Activated CD4-positive, alpha-beta memory T cell treated with anti-CD3 and anti-CD28 coated beads for 36 hours (primary cell): Measurements from ENCODE around the gene FITM1. TPM values are rescaled to one million over a fixed set of nuclear protein-coding genes. Genes with fewer than 3 reads are reported as not detected.

ENCODE experiments used
- CTCF ChIA-PET: fragments of 350-600 bp; sonication (Branson Sonifier 250); formaldehyde crosslinking; loops from one replicate; lab custom pipeline; 2021; ENCODE audit warnings: antibody characterized with exemption, inconsistent platforms; lab: Charles Lee
- POLR2A ChIA-PET: fragments of 350-600 bp; sonication (Branson Sonifier 250); formaldehyde crosslinking; loops from one replicate; lab custom pipeline; 2021; ENCODE audit warnings: antibody characterized with exemption; lab: Charles Lee
- DNase-seq: peaks from one replicate; pipeline ENCODE4 v3.0.0-alpha.2; 2020
- H3K27ac Mint-ChIP-seq: one replicate; pipeline ENCODE4 v1.8.0; 2021; ENCODE audit warnings: mixed read lengths
- H3K27me3 Mint-ChIP-seq: one replicate; pipeline ENCODE4 v1.8.0; 2021; ENCODE audit warnings: mixed read lengths
- H3K36me3 Mint-ChIP-seq: one replicate; pipeline ENCODE4 v1.8.0; 2021; ENCODE audit warnings: mixed read lengths
- H3K4me1 Mint-ChIP-seq: one replicate; pipeline ENCODE4 v1.8.0; 2021; ENCODE audit warnings: low read depth, mixed read lengths
- H3K4me3 Mint-ChIP-seq: one replicate; pipeline ENCODE4 v1.8.0; 2021; ENCODE audit warnings: mild to moderate bottlenecking, mixed read lengths
- H3K9me3 Mint-ChIP-seq: one replicate; pipeline ENCODE4 v1.8.0; 2021; ENCODE audit warnings: mixed read lengths
- intact Hi-C: fragments of 100-400 bp; cut with micrococcal nuclease; formaldehyde crosslinking; loops from one replicate; pipeline ENCODE4 v1.15.1; 2023
- total RNA-seq, 2 experiments: library from RNA; stranded (reverse); gene quantifications; one replicate each; pipeline ENCODE4 v1.2.3, GENCODE V29; 2021

The FITM1 gene
- total RNA-seq, 2 experiments from 2014 or later = 0.86 TPM; not detected in 1

- Mint-ChIP-seq H3K36me3 (peaks cover 40% of the 10 kb centered on the region), H3K27ac (no peak overlapping the region), H3K9me3 (no peaks in the 10 kb centered on the region), H3K4me3 (no peak overlapping the region), H3K4me1 (peaks cover 11% of the 10 kb centered on the region), H3K27me3 (no peaks in the 10 kb centered on the region)
- POLR2A ChIA-PET = interaction anchor here (0.8 to 1.0 kb wide), 2 partner anchors 13 kb away, joined by 3 to 4 read pairs; no protein-coding TSS in a partner anchor
- CTCF ChIA-PET = no interaction called here
- DNase-seq = no peak
- intact Hi-C loops = no loop called here
Observed at GRCh38 chr14:24121210-24121609, 9.2 kb upstream of the FITM1 start.

- no peaks in the 10 kb centered on the region for H3K27me3 Mint-ChIP-seq
- peaks cover 33% of the 10 kb centered on the region for H3K36me3 Mint-ChIP-seq
- H3K27ac Mint-ChIP-seq = no peak overlapping the region
- intact Hi-C loops = no loop called here
- no peaks in the 10 kb centered on the region for H3K4me1 Mint-ChIP-seq
- ChIA-PET CTCF (no interaction called here), POLR2A (no interaction called here)
- no peak overlapping the region for H3K4me3 Mint-ChIP-seq
- no peaks in the 10 kb centered on the region for H3K9me3 Mint-ChIP-seq
- DNase-seq = no peak
Observed at GRCh38 chr14:24122416-24122815, 8.0 kb upstream of the FITM1 start.

GRCh38 chr14:24122898-24123297 lies 7.6 kb upstream of the FITM1 start:
- ChIA-PET CTCF (interaction anchor here (1.5 kb wide), 1 partner anchor 13 kb away, joined by 3 read pairs; the partner anchor contains the start of gene PSME1), POLR2A (no interaction called here)
- H3K27me3 Mint-ChIP-seq = no peaks in the 10 kb centered on the region
- intact Hi-C loops = no loop called here
- H3K4me3 Mint-ChIP-seq = no peak overlapping the region
- H3K9me3 Mint-ChIP-seq = no peaks in the 10 kb centered on the region
- H3K36me3 Mint-ChIP-seq = peaks cover 29% of the 10 kb centered on the region
- DNase-seq = no peak
- no peaks in the 10 kb centered on the region for H3K4me1 Mint-ChIP-seq
- H3K27ac Mint-ChIP-seq = no peak overlapping the region

GRCh38 chr14:24123424-24124417 lies 6.7 kb upstream of the FITM1 start:
- H3K4me1 Mint-ChIP-seq = no peaks in the 10 kb centered on the region
- no peaks in the 10 kb centered on the region for H3K27me3 Mint-ChIP-seq
- H3K36me3 Mint-ChIP-seq = peaks cover 25% of the 10 kb centered on the region
- H3K4me3 Mint-ChIP-seq = no peak overlapping the region
- intact Hi-C loops = no loop called here
- ChIA-PET CTCF (interaction anchor here (0.8 to 1.5 kb wide), 4 partner anchors 12 to 38 kb away, joined by 3 to 5 read pairs (median 4); partner anchors contain the start of genes IRF9 and PSME1), POLR2A (interaction anchor here (0.6 to 4.9 kb wide), 3 partner anchors 8 to 91 kb away, joined by 3 to 27 read pairs (median 4); partner anchors contain the start of genes DCAF11, NRL and PSME1)
- DNase-seq = no peak
- H3K9me3 Mint-ChIP-seq = no peaks in the 10 kb centered on the region
- H3K27ac Mint-ChIP-seq = no peak overlapping the region

- Mint-ChIP-seq H3K36me3 (peaks cover 9% of the 10 kb centered on the region), H3K27me3 (no peaks in the 10 kb centered on the region), H3K9me3 (no peaks in the 10 kb centered on the region), H3K4me3 (no peak overlapping the region), H3K27ac (no peak overlapping the region), H3K4me1 (peaks cover 5% of the 10 kb centered on the region)
- no peak for DNase-seq
- intact Hi-C loops = no loop called here
- CTCF ChIA-PET = interaction anchor here (0.6 to 1.7 kb wide), 2 partner anchors 17 to 19 kb away, joined by 3 read pairs; no protein-coding TSS in a partner anchor
- POLR2A ChIA-PET = interaction anchor here (1.2 to 4.9 kb wide), 3 partner anchors 9 to 20 kb away, joined by 3 to 27 read pairs (median 8); partner anchors contain the start of genes DCAF11, NRL, PSME1 and PSME2
Observed at GRCh38 chr14:24126939-24127338, 3.5 kb upstream of the FITM1 start.

GRCh38 chr14:24127673-24128072 lies 2.8 kb upstream of the FITM1 start:
- intact Hi-C loops = no loop called here
- no peak for DNase-seq
- Mint-ChIP-seq H3K9me3 (no peaks in the 10 kb centered on the region), H3K4me3 (no peak overlapping the region), H3K27ac (no peak overlapping the region), H3K4me1 (peaks cover 12% of the 10 kb centered on the region), H3K36me3 (peaks cover 5% of the 10 kb centered on the region), H3K27me3 (no peaks in the 10 kb centered on the region)
- CTCF ChIA-PET = interaction anchor here (0.6 to 1.7 kb wide), 2 partner anchors 18 to 19 kb away, joined by 3 read pairs; no protein-coding TSS in a partner anchor
- POLR2A ChIA-PET = interaction anchor here (4.9 kb wide), 1 partner anchor 12 kb away, joined by 27 read pairs; the partner anchor contains the start of genes DCAF11 and NRL

- Mint-ChIP-seq H3K36me3 (no peaks in the 10 kb centered on the region), H3K9me3 (no peaks in the 10 kb centered on the region), H3K4me3 (no peak overlapping the region), H3K27ac (no peak overlapping the region), H3K27me3 (no peaks in the 10 kb centered on the region), H3K4me1 (peaks cover 18% of the 10 kb centered on the region)
- DNase-seq = no peak
- ChIA-PET CTCF (interaction anchor here (0.7 kb wide), 1 partner anchor 38 kb away, joined by 3 read pairs; no protein-coding TSS in a partner anchor), POLR2A (interaction anchor here (0.6 kb wide), 1 partner anchor 17 kb away, joined by 3 read pairs; the partner anchor contains the start of gene PSME2)
- intact Hi-C loops = no loop called here
Observed at GRCh38 chr14:24129410-24129998, 955 bp upstream of the FITM1 start.

- CTCF ChIA-PET = interaction anchor here (0.6 to 0.9 kb wide), 3 partner anchors 10 to 167 kb away, joined by 3 read pairs; partner anchors contain the start of gene EMC9
- intact Hi-C loops = no loop called here
- no peaks in the 10 kb centered on the region for H3K9me3 Mint-ChIP-seq
- H3K27me3 Mint-ChIP-seq = no peaks in the 10 kb centered on the region
- no peak overlapping the region for H3K27ac Mint-ChIP-seq
- peaks cover 24% of the 10 kb centered on the region for H3K4me1 Mint-ChIP-seq
- POLR2A ChIA-PET = no interaction called here
- no peak overlapping the region for H3K4me3 Mint-ChIP-seq
- no peak for DNase-seq
- no peaks in the 10 kb centered on the region for H3K36me3 Mint-ChIP-seq
Observed at GRCh38 chr14:24130717-24131548, 474 bp downstream of the FITM1 start.

GRCh38 chr14:24131549-24131966 lies 1.1 kb downstream of the FITM1 start:
- intact Hi-C loops = no loop called here
- no peak overlapping the region for H3K4me3 Mint-ChIP-seq
- H3K27me3 Mint-ChIP-seq = no peaks in the 10 kb centered on the region
- ChIA-PET CTCF (interaction anchor here (1.3 kb wide), 1 partner anchor 17 kb away, joined by 3 read pairs; the partner anchor contains the start of genes DCAF11 and NRL), POLR2A (no interaction called here)
- H3K4me1 Mint-ChIP-seq = peaks cover 24% of the 10 kb centered on the region
- peak overlapping the region; percentile 72 for H3K27ac Mint-ChIP-seq
- no peak for DNase-seq
- no peaks in the 10 kb centered on the region for H3K9me3 Mint-ChIP-seq
- peaks cover 2% of the 10 kb centered on the region for H3K36me3 Mint-ChIP-seq

GRCh38 chr14:24132061-24132685 lies 1.7 kb downstream of the FITM1 start:
- peak overlapping the region; percentile 72 for H3K27ac Mint-ChIP-seq
- peaks cover 8% of the 10 kb centered on the region for H3K36me3 Mint-ChIP-seq
- ChIA-PET POLR2A (interaction anchor here (0.7 to 1.9 kb wide), 4 partner anchors 12 to 29 kb away, joined by 3 to 9 read pairs (median 4); partner anchors contain the start of genes DCAF11, IRF9 and NRL), CTCF (interaction anchor here (0.6 to 2.6 kb wide), 3 partner anchors 17 to 1202 kb away, joined by 3 to 10 read pairs (median 3); partner anchors contain the start of genes DCAF11 and NRL)
- peak; percentile 47 for DNase-seq
- H3K4me3 Mint-ChIP-seq = peak overlapping the region; percentile 35
- H3K4me1 Mint-ChIP-seq = peaks cover 29% of the 10 kb centered on the region
- no peaks in the 10 kb centered on the region for H3K9me3 Mint-ChIP-seq
- intact Hi-C loops = no loop called here
- no peaks in the 10 kb centered on the region for H3K27me3 Mint-ChIP-seq
